ENCODE data around the gene KRTAP5-2.

DNA sequence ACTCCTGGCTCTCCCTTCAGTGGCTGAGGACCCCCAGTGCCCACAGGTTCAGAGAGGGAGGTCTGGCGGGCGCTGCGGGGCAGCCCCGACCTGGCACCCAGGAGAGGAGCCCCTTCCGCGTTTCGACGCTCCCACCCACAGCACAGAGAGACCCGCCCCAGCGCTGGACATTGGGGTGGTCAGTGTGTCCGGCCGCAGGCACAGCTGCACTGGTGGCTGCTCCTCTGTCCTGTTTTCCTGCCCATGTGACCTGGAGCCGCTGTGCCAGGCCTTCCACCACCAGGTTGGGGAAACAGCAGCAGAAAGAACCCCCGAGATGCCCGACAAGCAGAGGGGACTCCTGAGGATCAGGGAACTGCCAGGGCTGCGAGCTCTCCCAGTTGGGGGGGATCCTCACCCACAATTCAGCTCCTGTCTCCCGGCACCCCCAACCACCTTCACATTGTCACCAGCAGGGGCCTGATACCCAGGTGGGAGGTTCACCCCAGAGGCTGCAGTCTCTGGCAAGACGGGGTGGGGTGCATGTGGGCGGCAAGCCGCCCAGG, 45.1 kb upstream of the KRTAP5-2 start:
- TF ChIP-seq EZH2 (IDR thresholded peaks at IDR 0.05; ENCODE audit: borderline replicate concordance, low read length) = no peak
- TF ChIP-seq, protein P1, sequence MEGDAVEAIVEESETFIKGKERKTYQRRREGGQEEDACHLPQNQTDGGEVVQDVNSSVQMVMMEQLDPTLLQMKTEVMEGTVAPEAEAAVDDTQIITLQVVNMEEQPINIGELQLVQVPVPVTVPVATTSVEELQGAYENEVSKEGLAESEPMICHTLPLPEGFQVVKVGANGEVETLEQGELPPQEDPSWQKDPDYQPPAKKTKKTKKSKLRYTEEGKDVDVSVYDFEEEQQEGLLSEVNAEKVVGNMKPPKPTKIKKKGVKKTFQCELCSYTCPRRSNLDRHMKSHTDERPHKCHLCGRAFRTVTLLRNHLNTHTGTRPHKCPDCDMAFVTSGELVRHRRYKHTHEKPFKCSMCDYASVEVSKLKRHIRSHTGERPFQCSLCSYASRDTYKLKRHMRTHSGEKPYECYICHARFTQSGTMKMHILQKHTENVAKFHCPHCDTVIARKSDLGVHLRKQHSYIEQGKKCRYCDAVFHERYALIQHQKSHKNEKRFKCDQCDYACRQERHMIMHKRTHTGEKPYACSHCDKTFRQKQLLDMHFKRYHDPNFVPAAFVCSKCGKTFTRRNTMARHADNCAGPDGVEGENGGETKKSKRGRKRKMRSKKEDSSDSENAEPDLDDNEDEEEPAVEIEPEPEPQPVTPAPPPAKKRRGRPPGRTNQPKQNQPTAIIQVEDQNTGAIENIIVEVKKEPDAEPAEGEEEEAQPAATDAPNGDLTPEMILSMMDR (IDR thresholded peaks at IDR 0.05; ENCODE audit: low read length) = no peak

Measured in OCI-LY1 (cell line).